IPS-15b (cell line): ENCODE measurements around the gene LRRC15.

ENCODE experiments used
- H3K27me3 ChIP-seq: one replicate; pipeline ENCODE4 v1.6.1; 2013; ENCODE audit warnings: low read length; ENCODE audit not compliant: control insufficient read depth, insufficient read depth
- H3K36me3 ChIP-seq: one replicate; pipeline ENCODE4 v1.6.1; 2013; ENCODE audit warnings: low read length; ENCODE audit not compliant: control insufficient read depth, insufficient read depth
- H3K4me1 ChIP-seq: one replicate; pipeline ENCODE4 v1.6.1; 2013; ENCODE audit warnings: mild to moderate bottlenecking, low read length; ENCODE audit not compliant: control insufficient read depth, insufficient read depth
- H3K4me3 ChIP-seq: one replicate; pipeline ENCODE4 v1.5.1; 2013; ENCODE audit warnings: low read depth, low read length
- H3K9ac ChIP-seq: one replicate; pipeline ENCODE4 v1.6.1; 2013; ENCODE audit warnings: low read depth, mild to moderate bottlenecking, low read length
- H3K9me3 ChIP-seq: one replicate; pipeline ENCODE4 v1.6.1; 2013; ENCODE audit warnings: mild to moderate bottlenecking, low read length; ENCODE audit not compliant: control insufficient read depth, insufficient read depth

LRRC15 gene

GRCh38 chr3:194383276-194383940 is 13.9 kb upstream of the LRRC15 start:
- Histone ChIP-seq H3K9ac (no peak overlapping the region), H3K27me3 (no peaks in the 10 kb centered on the region), H3K4me3 (no peak overlapping the region), H3K9me3 (no peaks in the 10 kb centered on the region), H3K36me3 (no peaks in the 10 kb centered on the region), H3K4me1 (no peaks in the 10 kb centered on the region)

- H3K4me3 ChIP-seq: no peak overlapping the region
- no peaks in the 10 kb centered on the region for H3K4me1 ChIP-seq
- no peaks in the 10 kb centered on the region for H3K36me3 ChIP-seq
- H3K9me3 ChIP-seq: no peaks in the 10 kb centered on the region
- H3K27me3 ChIP-seq: no peaks in the 10 kb centered on the region
- H3K9ac ChIP-seq: no peak overlapping the region
These were observed 13.3 kb upstream of the LRRC15 start for GRCh38 chr3:194382892-194383223.

GRCh38 chr3:194382196-194382891 is 12.8 kb upstream of the LRRC15 start:
- Histone ChIP-seq H3K27me3 (no peaks in the 10 kb centered on the region), H3K4me1 (no peaks in the 10 kb centered on the region), H3K9me3 (no peaks in the 10 kb centered on the region), H3K9ac (no peak overlapping the region), H3K4me3 (no peak overlapping the region), H3K36me3 (no peaks in the 10 kb centered on the region)

GRCh38 chr3:194381460-194381875 is 11.9 kb upstream of the LRRC15 start:
- H3K9ac ChIP-seq: no peak overlapping the region
- no peaks in the 10 kb centered on the region for H3K9me3 ChIP-seq
- no peaks in the 10 kb centered on the region for H3K27me3 ChIP-seq
- no peak overlapping the region for H3K4me3 ChIP-seq
- H3K4me1 ChIP-seq: no peaks in the 10 kb centered on the region
- no peaks in the 10 kb centered on the region for H3K36me3 ChIP-seq

GRCh38 chr3:194380326-194380725 is 10.8 kb upstream of the LRRC15 start:
- H3K4me3 ChIP-seq: no peak overlapping the region
- no peak overlapping the region for H3K9ac ChIP-seq
- H3K9me3 ChIP-seq: no peaks in the 10 kb centered on the region
- H3K4me1 ChIP-seq: no peaks in the 10 kb centered on the region
- no peaks in the 10 kb centered on the region for H3K27me3 ChIP-seq
- H3K36me3 ChIP-seq: no peaks in the 10 kb centered on the region

GRCh38 chr3:194379651-194380050 is 10.1 kb upstream of the LRRC15 start:
- H3K4me3 ChIP-seq: no peak overlapping the region
- no peak overlapping the region for H3K9ac ChIP-seq
- H3K9me3 ChIP-seq: no peaks in the 10 kb centered on the region
- no peaks in the 10 kb centered on the region for H3K4me1 ChIP-seq
- H3K36me3 ChIP-seq: no peaks in the 10 kb centered on the region
- no peaks in the 10 kb centered on the region for H3K27me3 ChIP-seq

GRCh38 chr3:194379231-194379630 is 9.7 kb upstream of the LRRC15 start:
- H3K4me3 ChIP-seq: no peak overlapping the region
- H3K9ac ChIP-seq: no peak overlapping the region
- H3K27me3 ChIP-seq: no peaks in the 10 kb centered on the region
- no peaks in the 10 kb centered on the region for H3K36me3 ChIP-seq
- H3K9me3 ChIP-seq: no peaks in the 10 kb centered on the region
- H3K4me1 ChIP-seq: no peaks in the 10 kb centered on the region

- Histone ChIP-seq H3K4me1 (no peaks in the 10 kb centered on the region), H3K9ac (no peak overlapping the region), H3K27me3 (no peaks in the 10 kb centered on the region), H3K4me3 (no peak overlapping the region), H3K36me3 (no peaks in the 10 kb centered on the region), H3K9me3 (no peaks in the 10 kb centered on the region)
These were observed 8.2 kb upstream of the LRRC15 start for GRCh38 chr3:194377708-194378107.

GRCh38 chr3:194376241-194376560 is 6.7 kb upstream of the LRRC15 start:
- no peaks in the 10 kb centered on the region for H3K9me3 ChIP-seq
- no peaks in the 10 kb centered on the region for H3K27me3 ChIP-seq
- no peaks in the 10 kb centered on the region for H3K4me1 ChIP-seq

GRCh38 chr3:194375473-194376240 is 6.1 kb upstream of the LRRC15 start:
- Histone ChIP-seq H3K4me3 (no peak overlapping the region), H3K9me3 (no peaks in the 10 kb centered on the region), H3K27me3 (no peaks in the 10 kb centered on the region), H3K36me3 (no peaks in the 10 kb centered on the region), H3K9ac (no peak overlapping the region), H3K4me1 (no peaks in the 10 kb centered on the region)

More at GRCh38 chr3:194376241-194376560, 6.7 kb upstream of the LRRC15 start:
- no peak overlapping the region for H3K4me3 ChIP-seq
- no peaks in the 10 kb centered on the region for H3K36me3 ChIP-seq
- H3K9ac ChIP-seq: no peak overlapping the region

GRCh38 chr3:194374935-194375334 is 5.4 kb upstream of the LRRC15 start:
- no peak overlapping the region for H3K9ac ChIP-seq
- H3K4me3 ChIP-seq: no peak overlapping the region
- no peaks in the 10 kb centered on the region for H3K36me3 ChIP-seq
- H3K4me1 ChIP-seq: no peaks in the 10 kb centered on the region
- no peaks in the 10 kb centered on the region for H3K27me3 ChIP-seq
- no peaks in the 10 kb centered on the region for H3K9me3 ChIP-seq

- no peaks in the 10 kb centered on the region for H3K9me3 ChIP-seq
- H3K36me3 ChIP-seq: no peaks in the 10 kb centered on the region
- H3K4me3 ChIP-seq: no peak overlapping the region
- H3K27me3 ChIP-seq: peaks cover 4% of the 10 kb centered on the region
- H3K4me1 ChIP-seq: no peaks in the 10 kb centered on the region
- H3K9ac ChIP-seq: no peak overlapping the region
These were observed 4.4 kb upstream of the LRRC15 start for GRCh38 chr3:194373899-194374298.
